ENCODE measurements around the gene NPAS3.

Gene NPAS3

DNA sequence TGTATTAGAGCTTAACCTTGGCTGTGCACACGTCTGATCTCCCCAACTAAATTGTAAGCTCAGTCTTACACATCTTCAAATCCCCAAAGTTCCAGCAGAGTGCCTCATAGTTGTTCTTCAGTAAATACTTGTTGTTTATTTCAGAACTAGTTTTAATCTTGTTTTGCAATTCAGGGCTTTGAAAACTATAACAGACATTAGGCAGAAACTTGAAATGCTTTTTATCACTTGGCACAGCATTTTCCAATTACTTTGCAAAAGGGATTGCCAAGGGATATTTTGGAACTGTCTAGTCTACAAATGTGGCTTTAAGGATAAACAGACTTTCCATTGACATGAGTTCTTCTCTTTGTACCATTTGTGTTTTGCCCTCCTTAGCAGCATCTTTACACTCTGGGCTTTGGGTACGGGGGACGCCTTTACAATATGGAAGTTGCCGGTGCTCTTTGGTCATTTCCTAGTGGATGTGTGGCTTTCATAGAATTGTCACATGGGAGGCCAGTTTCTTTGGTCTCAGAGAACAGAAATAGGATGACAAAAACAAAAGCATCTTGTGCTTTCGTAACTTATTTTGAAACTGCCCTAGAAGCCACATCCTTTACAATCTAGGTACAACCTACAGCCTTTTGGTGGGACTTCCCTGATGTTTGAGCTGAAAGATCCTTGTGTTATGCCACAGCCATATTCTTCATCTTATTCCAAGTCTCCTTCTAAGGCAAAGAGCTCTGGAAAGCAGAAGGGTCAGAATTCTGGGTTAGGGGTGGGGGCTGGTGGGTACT, 96.9 kb downstream of the NPAS3 start:
- H3K4me3 ChIP-seq (ENCODE audit: low read depth, low read length): no peak overlapping the region
- no peaks in the 10 kb centered on the region for H3K9me3 ChIP-seq (ENCODE audit: control insufficient read depth, insufficient read depth, low read depth, low read length)
- ChIA-PET POLR2A (no interaction called here), CTCF (no interaction called here)
- H3K27ac ChIP-seq (ENCODE audit: extremely low read depth, low read depth, low read length): no peak overlapping the region
- no peaks in the 10 kb centered on the region for H3K4me1 ChIP-seq (ENCODE audit: control insufficient read depth, insufficient read depth, low read length)
- TF ChIP-seq GLI2 (tag by site-specific recombination; IDR thresholded peaks at IDR 0.05; ENCODE audit: borderline replicate concordance, low read depth): no peak
- TF ChIP-seq ZBTB20 (tag by site-specific recombination; IDR thresholded peaks at IDR 0.05): no peak
- no peak for TF ChIP-seq ZNF211 (tag by site-specific recombination; IDR thresholded peaks at IDR 0.05; ENCODE audit: low read depth)
- no peak for TF ChIP-seq ZNF302 (tag by site-specific recombination; IDR thresholded peaks at IDR 0.05; ENCODE audit: low read depth)
- no peak for TF ChIP-seq ZNF596 (tag by site-specific recombination; IDR thresholded peaks at IDR 0.05)
- no peak for TF ChIP-seq ZNF785 (tag by site-specific recombination; IDR thresholded peaks at IDR 0.05)
- TF ChIP-seq ZEB2 (tag by site-specific recombination; IDR thresholded peaks at IDR 0.05): no peak
- TF ChIP-seq TRIM28 (IDR thresholded peaks at IDR 0.05; ENCODE audit: borderline replicate concordance, low read length): no peak
- TF ChIP-seq ZNF112 (tag by site-specific recombination; IDR thresholded peaks at IDR 0.05): no peak
- no peaks in the 10 kb centered on the region for H3K36me3 ChIP-seq (ENCODE audit: control insufficient read depth in 2 of 2, insufficient read depth in 1 of 2, low read length in 2 of 2)

DNA sequence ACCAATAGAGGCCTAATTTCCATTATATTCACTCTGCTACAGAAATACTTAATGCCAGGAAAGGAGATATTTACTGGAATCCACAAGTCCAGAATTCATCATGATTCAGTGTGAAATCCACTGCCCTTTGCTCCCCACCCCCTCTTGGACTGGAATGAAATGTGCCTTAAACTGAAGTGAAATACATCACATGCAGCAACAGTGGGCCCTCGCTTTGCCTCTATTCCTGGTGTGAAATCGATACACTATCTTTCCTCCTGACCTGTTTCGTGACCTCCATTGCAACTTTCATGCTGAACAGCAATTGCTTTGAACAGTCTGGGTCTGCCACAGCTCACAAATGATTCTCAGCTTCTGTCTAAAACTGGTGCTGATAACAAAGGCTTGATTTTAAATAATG, 100.6 kb downstream of the NPAS3 start:
- no peak overlapping the region for H3K4me3 ChIP-seq (ENCODE audit: low read depth, low read length)
- CTCF ChIA-PET: interaction anchor here (0.6 kb wide), 1 partner anchor 234 kb away, joined by 4 read pairs; no protein-coding TSS in a partner anchor
- H3K27ac ChIP-seq (ENCODE audit: extremely low read depth, low read depth, low read length): no peak overlapping the region
- H3K9me3 ChIP-seq (ENCODE audit: control insufficient read depth, insufficient read depth, low read depth, low read length): no peaks in the 10 kb centered on the region
- H3K4me1 ChIP-seq (ENCODE audit: control insufficient read depth, insufficient read depth, low read length): peaks cover 5% of the 10 kb centered on the region; the same call in 1 of the 2 replicates
- POLR2A ChIA-PET: no interaction called here
- no peaks in the 10 kb centered on the region for H3K36me3 ChIP-seq (ENCODE audit: control insufficient read depth in 2 of 2, insufficient read depth in 1 of 2, low read length in 2 of 2)
- TF ChIP-seq, protein P1, sequence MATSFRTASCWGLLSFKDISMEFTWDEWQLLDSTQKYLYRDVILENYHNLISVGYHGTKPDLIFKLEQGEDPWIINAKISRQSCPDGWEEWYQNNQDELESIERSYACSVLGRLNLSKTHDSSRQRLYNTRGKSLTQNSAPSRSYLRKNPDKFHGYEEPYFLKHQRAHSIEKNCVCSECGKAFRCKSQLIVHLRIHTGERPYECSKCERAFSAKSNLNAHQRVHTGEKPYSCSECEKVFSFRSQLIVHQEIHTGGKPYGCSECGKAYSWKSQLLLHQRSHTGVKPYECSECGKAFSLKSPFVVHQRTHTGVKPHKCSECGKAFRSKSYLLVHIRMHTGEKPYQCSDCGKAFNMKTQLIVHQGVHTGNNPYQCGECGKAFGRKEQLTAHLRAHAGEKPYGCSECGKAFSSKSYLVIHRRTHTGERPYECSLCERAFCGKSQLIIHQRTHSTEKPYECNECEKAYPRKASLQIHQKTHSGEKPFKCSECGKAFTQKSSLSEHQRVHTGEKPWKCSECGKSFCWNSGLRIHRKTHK (tag by site-specific recombination; IDR thresholded peaks at IDR 0.05): no peak
- TF ChIP-seq ZBTB48 (tag by site-specific recombination; IDR thresholded peaks at IDR 0.05) (no peak), ZBTB7A (tag by site-specific recombination; IDR thresholded peaks at IDR 0.05; ENCODE audit: low read depth) (no peak)

DNA sequence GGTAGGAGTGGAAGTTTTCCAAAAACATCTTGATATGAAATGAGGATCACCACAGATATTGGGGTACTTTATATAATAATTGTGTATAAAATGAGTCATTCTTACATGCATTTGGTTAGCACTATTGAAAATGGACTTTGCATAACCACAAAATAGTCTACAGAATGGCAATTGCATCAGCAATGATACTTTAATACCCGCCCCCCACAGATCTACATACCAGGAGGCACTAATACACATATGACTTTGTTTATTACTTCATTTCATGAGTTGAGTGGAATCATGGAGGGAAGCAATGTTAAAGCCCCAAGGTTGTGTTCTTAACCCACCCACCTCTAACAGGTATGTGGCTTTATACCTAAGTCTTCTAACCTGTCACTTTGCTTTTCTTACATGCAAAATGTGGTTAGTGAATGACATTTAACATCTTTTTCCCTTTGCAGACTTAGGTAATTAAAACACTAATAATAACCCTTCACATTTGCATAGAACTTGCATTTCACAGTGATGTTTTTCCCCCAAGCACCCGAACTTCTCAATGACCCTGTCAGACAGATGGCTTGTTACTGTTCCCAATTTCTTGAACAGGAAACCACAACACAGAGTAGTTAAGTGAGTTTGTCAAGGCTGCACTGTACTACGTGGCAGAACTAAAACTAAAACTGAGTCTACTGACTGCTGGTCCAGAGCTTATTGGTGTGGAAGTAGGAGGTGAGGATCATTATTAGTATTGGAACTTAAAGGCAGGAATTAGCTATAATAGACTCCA, 101.9 kb downstream of the NPAS3 start:
- Histone ChIP-seq H3K36me3 (ENCODE audit: control insufficient read depth in 2 of 2, insufficient read depth in 1 of 2, low read length in 2 of 2) (no peaks in the 10 kb centered on the region), H3K4me3 (ENCODE audit: low read depth, low read length) (no peak overlapping the region), H3K4me1 (ENCODE audit: control insufficient read depth, insufficient read depth, low read length) (peaks cover 5% of the 10 kb centered on the region; the same call in 1 of the 2 replicates), H3K27ac (ENCODE audit: extremely low read depth, low read depth, low read length) (no peak overlapping the region), H3K9me3 (ENCODE audit: control insufficient read depth, insufficient read depth, low read depth, low read length) (no peaks in the 10 kb centered on the region)
- POLR2A ChIA-PET: no interaction called here
- CTCF ChIA-PET: no interaction called here
- TF ChIP-seq, protein P2, sequence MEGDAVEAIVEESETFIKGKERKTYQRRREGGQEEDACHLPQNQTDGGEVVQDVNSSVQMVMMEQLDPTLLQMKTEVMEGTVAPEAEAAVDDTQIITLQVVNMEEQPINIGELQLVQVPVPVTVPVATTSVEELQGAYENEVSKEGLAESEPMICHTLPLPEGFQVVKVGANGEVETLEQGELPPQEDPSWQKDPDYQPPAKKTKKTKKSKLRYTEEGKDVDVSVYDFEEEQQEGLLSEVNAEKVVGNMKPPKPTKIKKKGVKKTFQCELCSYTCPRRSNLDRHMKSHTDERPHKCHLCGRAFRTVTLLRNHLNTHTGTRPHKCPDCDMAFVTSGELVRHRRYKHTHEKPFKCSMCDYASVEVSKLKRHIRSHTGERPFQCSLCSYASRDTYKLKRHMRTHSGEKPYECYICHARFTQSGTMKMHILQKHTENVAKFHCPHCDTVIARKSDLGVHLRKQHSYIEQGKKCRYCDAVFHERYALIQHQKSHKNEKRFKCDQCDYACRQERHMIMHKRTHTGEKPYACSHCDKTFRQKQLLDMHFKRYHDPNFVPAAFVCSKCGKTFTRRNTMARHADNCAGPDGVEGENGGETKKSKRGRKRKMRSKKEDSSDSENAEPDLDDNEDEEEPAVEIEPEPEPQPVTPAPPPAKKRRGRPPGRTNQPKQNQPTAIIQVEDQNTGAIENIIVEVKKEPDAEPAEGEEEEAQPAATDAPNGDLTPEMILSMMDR (tag by site-specific recombination; IDR thresholded peaks at IDR 0.05): no peak
- TF ChIP-seq ZNF214 (tag by site-specific recombination; IDR thresholded peaks at IDR 0.05; ENCODE audit: borderline replicate concordance) (no peak), RBAK (tag by site-specific recombination; IDR thresholded peaks at IDR 0.05) (no peak), KLF9 (tag by site-specific recombination; IDR thresholded peaks at IDR 0.05; ENCODE audit: low read depth) (no peak)
- TF ChIP-seq, protein P3, sequence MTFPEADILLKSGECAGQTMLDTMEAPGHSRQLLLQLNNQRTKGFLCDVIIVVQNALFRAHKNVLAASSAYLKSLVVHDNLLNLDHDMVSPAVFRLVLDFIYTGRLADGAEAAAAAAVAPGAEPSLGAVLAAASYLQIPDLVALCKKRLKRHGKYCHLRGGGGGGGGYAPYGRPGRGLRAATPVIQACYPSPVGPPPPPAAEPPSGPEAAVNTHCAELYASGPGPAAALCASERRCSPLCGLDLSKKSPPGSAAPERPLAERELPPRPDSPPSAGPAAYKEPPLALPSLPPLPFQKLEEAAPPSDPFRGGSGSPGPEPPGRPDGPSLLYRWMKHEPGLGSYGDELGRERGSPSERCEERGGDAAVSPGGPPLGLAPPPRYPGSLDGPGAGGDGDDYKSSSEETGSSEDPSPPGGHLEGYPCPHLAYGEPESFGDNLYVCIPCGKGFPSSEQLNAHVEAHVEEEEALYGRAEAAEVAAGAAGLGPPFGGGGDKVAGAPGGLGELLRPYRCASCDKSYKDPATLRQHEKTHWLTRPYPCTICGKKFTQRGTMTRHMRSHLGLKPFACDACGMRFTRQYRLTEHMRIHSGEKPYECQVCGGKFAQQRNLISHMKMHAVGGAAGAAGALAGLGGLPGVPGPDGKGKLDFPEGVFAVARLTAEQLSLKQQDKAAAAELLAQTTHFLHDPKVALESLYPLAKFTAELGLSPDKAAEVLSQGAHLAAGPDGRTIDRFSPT (tag by site-specific recombination; IDR thresholded peaks at IDR 0.05): no peak
